HS-27A (cell line): ENCODE measurements around the gene HOXC11.

Experiments
- DNase-seq: peaks from one replicate; pipeline ENCODE4 v3.0.0-alpha.2; 2012; ENCODE audit warnings: low read depth, missing footprints

The HOXC11 gene

DNA sequence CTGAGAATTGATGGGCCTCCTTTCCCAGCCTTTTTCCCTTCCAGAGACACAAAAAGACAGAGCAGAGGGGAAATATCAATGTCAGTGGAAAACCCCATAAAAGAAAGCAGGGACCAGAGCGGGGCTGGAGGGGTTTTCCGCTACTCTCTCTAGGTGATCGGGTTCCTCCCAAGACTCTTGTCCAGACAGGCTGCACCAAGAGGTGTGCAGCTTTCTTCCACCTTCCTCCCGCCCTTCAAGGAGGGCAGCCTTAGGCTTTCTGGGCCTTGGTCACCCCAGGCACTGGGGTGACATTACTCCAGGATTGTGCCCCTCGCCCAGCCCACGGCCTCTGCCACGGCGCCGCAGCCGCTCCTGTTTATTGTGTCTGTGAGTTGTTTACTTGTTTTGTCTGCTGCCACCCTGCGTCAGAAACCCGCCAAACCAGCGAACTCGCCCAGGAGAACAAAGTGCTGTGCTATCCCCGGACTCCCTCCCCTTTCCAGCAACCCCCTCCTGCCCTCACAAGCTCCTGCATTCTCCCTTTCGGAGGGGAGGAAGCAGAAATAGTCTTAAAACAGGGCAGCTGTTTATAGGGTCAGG is 48.6 kb downstream of the HOXC11 start:
- no peak for DNase-seq

DNA sequence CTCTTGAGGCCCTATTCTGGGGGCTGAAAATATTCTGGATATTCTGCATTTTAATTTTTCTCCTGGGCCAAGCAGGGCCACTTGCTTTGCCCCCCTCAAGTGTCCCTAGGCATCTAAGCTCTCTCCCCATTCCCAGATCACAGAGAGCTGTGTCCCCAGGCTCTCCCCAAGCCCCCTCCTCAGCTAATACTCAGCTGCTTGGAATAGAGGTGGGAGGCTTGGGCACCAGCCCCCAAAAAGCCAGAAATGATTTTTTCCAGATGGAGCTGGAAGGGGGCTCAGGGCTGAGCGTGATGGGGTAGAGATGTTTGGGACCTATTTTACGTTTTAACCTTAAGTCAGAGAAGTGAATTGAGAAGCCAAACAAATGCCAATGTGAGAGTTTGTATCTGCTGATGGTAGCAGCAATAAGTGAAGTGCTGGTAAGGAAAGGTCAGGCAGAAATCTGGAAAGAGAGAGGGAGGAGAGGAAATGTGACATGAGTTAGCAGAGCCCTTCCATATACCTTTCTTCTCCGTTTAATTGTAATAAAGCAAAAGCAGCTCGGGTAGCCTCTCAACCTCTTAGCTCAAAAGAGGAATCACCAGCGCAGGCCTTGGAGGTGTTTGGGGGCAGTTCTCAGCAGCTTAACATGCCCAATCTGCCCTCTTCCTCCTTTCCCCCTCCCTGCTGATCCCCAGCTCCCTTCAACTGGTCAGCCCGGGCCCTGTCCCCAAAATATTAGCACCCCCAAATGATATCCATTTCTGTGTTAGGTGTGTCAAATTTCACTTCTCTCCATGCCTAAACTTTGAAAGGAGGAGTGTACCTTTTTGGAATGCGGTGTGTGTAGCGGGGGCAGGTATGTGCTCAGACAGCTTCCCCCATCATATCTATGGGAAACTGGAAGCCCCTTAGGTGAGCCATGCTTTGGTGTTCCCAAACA is 50.3 kb downstream of the HOXC11 start:
- no peak for DNase-seq

DNA sequence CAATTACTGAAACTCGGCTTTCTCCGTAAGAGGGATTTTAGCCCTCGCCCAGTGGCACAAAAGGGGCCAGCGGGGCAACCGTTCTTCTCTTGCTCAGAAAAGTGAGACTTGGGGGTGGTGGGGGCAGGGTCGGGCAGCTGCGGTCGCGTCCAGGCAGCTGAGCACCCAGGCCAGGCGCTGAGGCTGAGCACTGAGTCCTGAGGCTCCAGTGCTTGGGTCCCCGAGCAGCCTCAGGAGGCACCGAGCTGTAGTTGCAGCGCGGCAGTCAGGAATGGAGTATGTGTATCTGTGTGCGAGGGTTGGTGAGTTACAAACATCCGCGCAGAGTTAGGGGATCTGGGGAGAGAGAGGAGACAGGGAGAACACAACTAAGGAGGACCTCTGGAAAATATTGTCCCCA is 51.2 kb downstream of the HOXC11 start:
- no peak for DNase-seq

DNA sequence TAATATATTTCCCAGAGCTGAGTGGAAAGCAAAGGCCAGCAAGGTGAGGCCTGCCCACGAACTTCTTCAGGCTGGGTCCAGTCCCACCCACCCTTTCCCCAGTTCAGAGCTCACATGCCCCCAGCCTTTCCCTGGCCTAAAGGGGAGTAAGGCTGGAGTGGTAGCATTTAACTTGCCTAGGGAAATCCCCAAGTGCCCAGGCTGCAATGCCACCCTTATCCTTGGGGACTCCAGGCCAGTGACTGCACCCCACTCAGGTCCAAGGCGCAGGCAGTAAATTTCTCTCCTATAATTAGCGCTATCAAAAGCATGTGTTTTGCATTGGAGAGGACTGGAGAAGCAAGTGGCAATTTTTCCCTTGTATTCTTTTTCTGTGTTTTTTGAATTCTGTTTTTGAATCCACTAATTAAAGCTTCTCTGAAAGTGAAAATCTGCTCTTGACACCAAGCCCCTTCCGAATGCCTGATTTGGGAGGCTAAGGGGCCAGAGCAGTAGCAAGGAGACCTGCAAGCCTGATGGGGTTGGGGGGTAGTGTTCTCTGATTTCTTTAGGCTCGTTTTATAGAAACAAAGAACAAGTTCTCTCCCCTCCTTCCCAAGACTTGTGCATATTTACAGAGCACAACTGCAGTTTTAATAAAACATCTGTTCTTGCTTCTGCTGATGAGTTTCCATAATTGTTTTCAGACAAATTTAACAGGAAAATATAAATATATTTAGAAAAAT is 51.8 kb downstream of the HOXC11 start:
- DNase-seq: no peak

DNA sequence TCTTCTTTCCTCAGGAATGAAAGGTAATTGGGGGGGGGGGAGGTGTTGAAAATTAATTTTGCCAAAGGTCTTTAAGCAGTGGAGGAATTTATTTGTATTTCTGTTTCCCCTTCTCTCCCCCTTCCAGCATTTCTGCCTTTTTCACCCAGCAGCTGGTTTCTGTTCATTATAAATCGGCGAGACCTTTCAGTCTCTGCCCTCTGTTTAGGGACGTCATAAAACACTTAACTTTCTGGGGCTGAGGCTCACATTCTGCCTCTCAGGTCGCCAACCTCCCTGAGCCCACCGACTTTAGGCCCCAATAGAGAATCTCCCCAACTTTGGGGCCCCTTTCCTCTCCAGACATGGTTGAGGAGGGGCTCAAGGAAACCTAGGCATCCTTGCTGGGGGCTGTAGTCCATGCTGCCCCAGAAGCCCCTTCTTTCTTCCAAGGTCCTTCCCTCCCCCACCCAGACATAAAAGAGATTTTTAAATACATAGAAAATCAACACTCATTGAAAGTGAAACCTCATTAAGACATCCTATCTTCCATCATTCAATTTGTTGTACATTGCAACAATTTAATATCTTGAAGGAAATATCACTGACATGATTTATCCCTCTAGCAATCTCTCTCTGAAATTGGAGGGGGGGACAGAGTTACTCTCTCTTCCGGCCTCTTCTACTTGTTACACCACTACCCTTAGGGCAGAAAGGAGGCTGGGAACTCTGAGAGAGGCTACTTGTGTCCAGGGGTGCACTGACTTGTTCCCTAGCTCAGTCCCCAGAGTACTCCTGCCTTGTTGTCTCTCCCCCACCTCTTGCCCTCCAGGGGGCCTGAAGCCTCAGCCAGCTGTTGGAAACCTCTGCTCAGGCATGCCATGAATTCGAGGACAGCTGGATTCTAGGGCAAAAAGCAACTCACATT is 52.8 kb downstream of the HOXC11 start:
- DNase-seq: no peak

DNA sequence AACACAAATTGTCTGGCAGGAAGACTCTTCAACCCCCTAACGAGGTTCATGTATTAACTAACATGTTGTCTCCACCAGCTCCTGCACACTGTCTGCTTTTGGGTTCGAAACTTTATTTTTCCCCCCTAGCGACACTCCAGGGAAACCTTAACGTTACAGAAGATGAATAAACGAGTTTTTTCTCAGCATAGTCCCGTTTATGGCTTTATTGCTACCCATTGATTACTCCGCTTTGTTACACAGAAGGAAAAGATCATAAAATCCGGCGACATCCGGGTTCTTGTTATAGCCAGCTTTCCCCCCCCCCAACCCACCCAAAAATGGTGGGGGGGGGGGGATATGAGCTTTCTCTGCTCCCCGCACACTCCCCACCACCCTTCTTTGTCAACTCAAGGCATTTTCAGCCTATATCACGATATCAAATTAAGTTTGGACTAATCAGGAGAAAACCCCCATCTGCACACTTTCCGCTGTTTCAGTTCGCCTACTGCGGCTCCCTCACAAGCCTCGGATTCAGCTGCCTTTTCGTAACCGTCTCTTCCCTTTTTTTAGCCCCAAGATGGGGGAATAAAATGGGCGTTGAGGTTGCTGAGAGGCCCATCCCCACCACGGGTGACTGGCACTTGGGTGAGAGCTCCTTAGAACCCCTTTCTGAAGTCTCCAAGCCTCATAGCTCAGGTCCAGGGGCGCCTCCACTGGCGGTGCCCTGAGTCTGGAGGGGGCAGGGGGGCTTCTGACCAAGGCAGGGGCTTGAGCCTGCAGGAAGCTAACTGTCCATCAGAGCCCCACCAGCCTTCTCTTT is 53.9 kb downstream of the HOXC11 start:
- no peak for DNase-seq
